HG02678 (cell line): Measurements from ENCODE around the gene LDLRAD4.

Source experiments
- ATAC-seq: cut with Tn5 transposase; IDR thresholded peaks from one replicate; pipeline ENCODE4 v1.9.1; 2021; ENCODE audit warnings: mild to moderate bottlenecking, moderate library complexity; ENCODE audit not compliant: unreplicated experiment

Gene LDLRAD4

GRCh38 chr18:13522861-13523660 lies 304.5 kb downstream of the LDLRAD4 start:
- ATAC-seq, result no peak

GRCh38 chr18:13524054-13524453 lies 305.5 kb downstream of the LDLRAD4 start:
- ATAC-seq, result no peak

- no peak for ATAC-seq
Observed at GRCh38 chr18:13524811-13525210, 306.3 kb downstream of the LDLRAD4 start.

GRCh38 chr18:13525381-13526029 lies 306.9 kb downstream of the LDLRAD4 start:
- no peak for ATAC-seq

GRCh38 chr18:13526519-13526918 lies 308.0 kb downstream of the LDLRAD4 start:
- no peak for ATAC-seq

GRCh38 chr18:13527256-13527655 lies 308.7 kb downstream of the LDLRAD4 start:
- no peak for ATAC-seq

- no peak for ATAC-seq
Observed at GRCh38 chr18:13527730-13528129, 309.2 kb downstream of the LDLRAD4 start.

- no peak for ATAC-seq
Observed at GRCh38 chr18:13528739-13529392, 310.3 kb downstream of the LDLRAD4 start.

GRCh38 chr18:13530033-13530878 lies 311.7 kb downstream of the LDLRAD4 start:
- ATAC-seq, result no peak

- ATAC-seq, result no peak
Observed at GRCh38 chr18:13530879-13531387, 312.4 kb downstream of the LDLRAD4 start.

- ATAC-seq, result no peak
Observed at GRCh38 chr18:13531681-13532325, 313.2 kb downstream of the LDLRAD4 start.

- ATAC-seq, result no peak
Observed at GRCh38 chr18:13532406-13533075, 314.0 kb downstream of the LDLRAD4 start.

GRCh38 chr18:13534631-13535030 lies 316.1 kb downstream of the LDLRAD4 start:
- no peak for ATAC-seq

- ATAC-seq, result no peak
Observed at GRCh38 chr18:13536578-13536977, 318.0 kb downstream of the LDLRAD4 start.

GRCh38 chr18:13537022-13537780 lies 318.6 kb downstream of the LDLRAD4 start:
- no peak for ATAC-seq

GRCh38 chr18:13538630-13539029 lies 320.1 kb downstream of the LDLRAD4 start:
- ATAC-seq, result no peak

- ATAC-seq, result no peak
Observed at GRCh38 chr18:13539050-13539449, 320.5 kb downstream of the LDLRAD4 start.

- no peak for ATAC-seq
Observed at GRCh38 chr18:13539843-13540476, 321.4 kb downstream of the LDLRAD4 start.
